ENCODE data around the gene IL3. TPM values are rescaled to one million over a fixed set of nuclear protein-coding genes. Genes with fewer than 3 reads are reported as not detected.

IL3 gene
- total and polyA plus RNA-seq, 9 of the 15 experiments (the other 6 are each of a cell fraction or from before 2014, with no cell fraction given) = not detected

GRCh38 chr5:132065351-132065937 lies 5.0 kb downstream of the IL3 start (continued):
- no peak for TF ChIP-seq E2F4 (CRISPR knock-in tag; IDR thresholded peaks at IDR 0.05; ENCODE audit: low read depth)
- no peak for TF ChIP-seq TSHZ1 (CRISPR knock-in tag; IDR thresholded peaks at IDR 0.05)
- no peak for TF ChIP-seq ELF1 (tag; IDR thresholded peaks at IDR 0.05)
- peak; percentile 68 for TF ChIP-seq CC2D1A (IDR thresholded peaks at IDR 0.05)
- no peak for TF ChIP-seq E2F6 (IDR thresholded peaks at IDR 0.05; ENCODE audit: borderline replicate concordance in 1 of 2, extremely low read depth in 1 of 2, insufficient read depth in 1 of 2, insufficient read length in 1 of 2, low read depth in 1 of 2, low read length in 1 of 2, poor library complexity in 1 of 2, severe bottlenecking in 1 of 2)
- no peak for TF ChIP-seq THAP12 (CRISPR knock-in tag; IDR thresholded peaks at IDR 0.05)
- no peak for TF ChIP-seq NFRKB (IDR thresholded peaks at IDR 0.05; ENCODE audit: low read depth)
- TF ChIP-seq HNRNPLL (IDR thresholded peaks at IDR 0.05; ENCODE audit: low read depth, low read length, poor library complexity, severe bottlenecking) = no peak
- TF ChIP-seq GTF2E2 (tag; IDR thresholded peaks at IDR 0.05) = no peak
- no peak for TF ChIP-seq PHB2 (IDR thresholded peaks at IDR 0.05; ENCODE audit: low read depth)
- no peak for TF ChIP-seq MCM2 (IDR thresholded peaks at IDR 0.05; ENCODE audit: low read depth)
- no peak for TF ChIP-seq CBX8 (IDR thresholded peaks at IDR 0.05; ENCODE audit: borderline replicate concordance, extremely low read depth, low read depth, low read length, poor library complexity, severe bottlenecking)
- no peak for TF ChIP-seq CHD2 (IDR thresholded peaks at IDR 0.05; ENCODE audit: low read depth, low read length)
- no peak for TF ChIP-seq RCOR1 (IDR thresholded peaks at IDR 0.05; ENCODE audit: borderline replicate concordance in 1 of 2, low read depth in 2 of 2, low read length in 2 of 2)
- TF ChIP-seq SMAD1 (IDR thresholded peaks at IDR 0.05; ENCODE audit: low read depth, low read length, partially characterized antibody) = no peak
- TF ChIP-seq POU5F1 (IDR thresholded peaks at IDR 0.05; ENCODE audit: borderline replicate concordance, low read depth, low read length, partially characterized antibody) = no peak
- TF ChIP-seq BACH1 (tag; IDR thresholded peaks at IDR 0.05) = no peak
- TF ChIP-seq ZNF41 (CRISPR knock-in tag; conservative IDR thresholded peaks at IDR 0.05) = no peak
- TF ChIP-seq RBFOX2 (IDR thresholded peaks at IDR 0.05; ENCODE audit: low read depth, low read length) = no peak

Measured in K562 (cell line).